GM21526 (cell line): ENCODE data around the gene NINL.
"Not testable (repeated sequence)": the region's sequence is repeated elsewhere in the genome, so short reads cannot be mapped to it uniquely, and the experiment has no call there.

Experiments used
- ATAC-seq: cut with Tn5 transposase; IDR thresholded peaks from one replicate; pipeline ENCODE4 v1.9.1; 2021; ENCODE audit warnings: moderate library complexity; ENCODE audit not compliant: unreplicated experiment, low FRiP score

The NINL gene

DNA sequence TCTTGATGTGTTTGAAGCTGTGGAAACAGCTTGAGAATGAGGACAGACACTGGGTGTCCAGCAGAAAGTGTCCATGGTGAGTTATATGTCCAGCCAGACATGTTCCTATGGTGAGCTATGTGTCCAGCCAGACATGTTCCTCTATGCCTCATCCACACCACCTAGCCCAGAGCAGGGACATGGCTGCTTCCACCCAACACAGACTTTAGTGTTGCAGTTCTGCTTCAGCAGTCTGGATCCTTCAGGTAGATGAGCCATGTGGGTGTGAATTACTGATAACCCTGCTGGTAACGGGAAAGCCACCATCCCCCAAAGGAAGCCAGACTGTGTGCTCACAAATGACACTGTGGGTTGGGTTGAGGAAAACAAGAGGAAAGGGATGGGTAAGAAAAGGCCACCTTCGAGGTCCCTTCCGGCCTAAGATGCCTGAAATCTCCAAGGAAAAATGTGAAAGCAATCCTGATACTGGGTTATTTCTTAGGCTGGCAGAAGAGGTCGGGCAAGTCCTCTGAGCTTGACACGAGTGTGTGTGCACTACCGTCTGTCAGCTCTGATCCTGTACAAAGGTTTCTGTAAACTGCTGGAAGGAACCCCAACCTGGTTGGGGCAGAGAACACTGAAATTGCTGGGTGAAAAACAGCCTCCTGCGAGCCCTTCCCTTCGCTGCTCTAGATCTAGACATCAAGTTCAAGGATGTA is 77.8 kb downstream of the NINL start:
- ATAC-seq = no peak

GRCh38 chr20:25504366-25505135 is 80.8 kb downstream of the NINL start:
- no peak for ATAC-seq

DNA sequence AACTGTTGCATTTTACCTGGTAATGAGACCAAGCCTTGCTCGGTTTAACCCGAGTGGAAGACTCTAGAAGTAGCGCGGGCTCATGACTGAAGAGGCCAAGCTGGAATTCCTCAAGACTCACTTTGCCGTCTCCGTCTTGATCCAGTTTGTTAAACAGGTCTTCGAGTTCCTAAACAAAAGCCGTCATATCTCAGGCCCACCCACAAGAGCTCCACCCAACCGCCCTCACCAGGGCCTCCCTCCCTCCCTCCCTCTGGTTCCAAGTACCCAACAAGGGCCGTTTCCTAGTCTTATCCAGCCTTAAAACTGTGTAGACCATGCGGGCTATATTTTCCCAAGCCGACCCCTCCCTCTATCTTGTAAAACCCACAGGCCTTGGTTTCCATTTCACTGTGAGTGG is 81.4 kb downstream of the NINL start:
- ATAC-seq = no peak

DNA sequence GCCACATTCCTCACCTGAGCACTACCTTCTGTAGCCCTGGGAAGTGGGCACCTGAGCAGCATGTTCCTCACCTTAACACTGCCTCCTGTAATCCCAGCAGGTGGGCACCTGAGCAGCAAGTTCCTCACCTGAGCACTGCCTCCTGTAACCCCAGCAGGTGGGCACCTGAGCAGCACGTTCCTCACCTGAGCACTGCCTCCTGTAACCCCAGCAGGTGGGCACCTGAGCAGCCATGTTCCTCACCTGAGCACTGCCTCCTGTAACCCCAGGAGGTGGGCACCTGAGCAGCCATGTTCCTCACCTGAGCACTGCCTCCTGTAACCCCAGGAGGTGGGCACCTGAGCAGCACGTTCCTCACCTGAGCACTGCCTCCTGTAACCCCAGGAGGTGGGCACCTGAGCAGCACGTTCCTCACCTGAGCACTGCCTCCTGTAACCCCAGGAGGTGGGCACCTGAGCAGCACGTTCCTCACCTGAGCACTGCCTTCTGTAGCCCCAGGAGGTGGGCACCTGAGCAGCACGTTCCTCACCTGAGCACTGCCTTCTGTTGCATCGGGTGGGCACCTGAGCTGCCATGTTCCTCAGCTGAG is 82.2 kb downstream of the NINL start:
- not testable (repeated sequence) for ATAC-seq

DNA sequence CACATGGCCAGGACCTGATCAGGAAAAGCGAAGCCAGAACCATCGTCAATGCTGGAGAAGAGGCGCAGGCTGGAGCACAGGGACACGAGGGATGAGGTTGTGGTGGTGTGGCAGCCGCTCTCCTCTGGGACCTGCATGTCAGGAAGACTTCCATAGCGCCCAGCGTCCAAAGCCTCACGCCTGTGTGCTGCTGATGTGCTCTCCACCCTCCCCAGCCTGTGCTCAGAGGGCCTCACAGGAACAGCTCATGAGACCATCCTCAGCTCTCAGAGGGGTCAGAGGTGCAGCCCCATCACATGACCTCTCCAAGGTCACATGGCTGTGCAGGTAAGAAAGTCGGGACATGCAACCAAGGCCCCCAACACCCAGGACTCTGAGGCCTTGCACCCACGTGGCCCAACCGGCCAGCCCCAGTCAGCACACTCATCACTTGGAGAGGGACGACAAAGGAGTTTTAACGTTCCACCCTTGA is 84.4 kb downstream of the NINL start:
- ATAC-seq = no peak

- ATAC-seq = no peak
These were observed 85.4 kb downstream of the NINL start for GRCh38 chr20:25499855-25500434.

DNA sequence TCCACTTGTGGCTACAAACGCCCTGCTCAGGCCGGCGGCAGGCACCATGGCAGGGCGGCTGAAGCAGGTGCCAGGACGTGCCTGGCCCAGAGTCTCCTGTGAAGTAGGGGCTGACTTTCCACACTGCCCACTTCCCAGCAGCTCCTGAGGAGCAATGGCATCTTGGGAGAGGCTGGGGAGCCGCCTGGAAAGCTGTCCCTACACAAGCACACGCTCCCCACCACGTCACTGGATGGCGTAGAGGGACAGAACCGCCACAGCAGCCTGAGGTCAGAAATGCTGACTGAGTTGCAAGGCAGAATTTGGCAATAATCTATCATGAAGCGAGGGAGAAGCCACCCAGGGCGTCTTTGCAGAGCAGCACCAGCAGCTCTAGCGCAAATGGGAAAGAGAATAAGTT is 86.3 kb downstream of the NINL start:
- no peak for ATAC-seq

DNA sequence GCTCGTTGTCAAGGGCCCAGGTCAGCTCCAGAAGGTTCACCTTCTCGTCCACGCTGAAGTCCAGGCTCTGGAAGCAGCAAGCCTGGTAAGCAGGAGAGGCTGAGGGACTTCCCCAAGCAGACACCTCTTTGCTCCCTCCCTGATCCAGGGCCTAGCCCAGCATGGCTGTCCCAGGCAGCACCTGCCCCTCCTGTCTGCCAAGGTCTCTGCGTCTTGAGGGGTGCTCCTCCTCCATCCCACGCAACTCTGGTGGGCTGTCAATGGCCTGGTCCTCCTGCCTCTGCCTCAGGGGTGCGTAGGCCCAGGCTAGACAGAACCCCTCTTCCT is 87.1 kb downstream of the NINL start:
- no peak for ATAC-seq

DNA sequence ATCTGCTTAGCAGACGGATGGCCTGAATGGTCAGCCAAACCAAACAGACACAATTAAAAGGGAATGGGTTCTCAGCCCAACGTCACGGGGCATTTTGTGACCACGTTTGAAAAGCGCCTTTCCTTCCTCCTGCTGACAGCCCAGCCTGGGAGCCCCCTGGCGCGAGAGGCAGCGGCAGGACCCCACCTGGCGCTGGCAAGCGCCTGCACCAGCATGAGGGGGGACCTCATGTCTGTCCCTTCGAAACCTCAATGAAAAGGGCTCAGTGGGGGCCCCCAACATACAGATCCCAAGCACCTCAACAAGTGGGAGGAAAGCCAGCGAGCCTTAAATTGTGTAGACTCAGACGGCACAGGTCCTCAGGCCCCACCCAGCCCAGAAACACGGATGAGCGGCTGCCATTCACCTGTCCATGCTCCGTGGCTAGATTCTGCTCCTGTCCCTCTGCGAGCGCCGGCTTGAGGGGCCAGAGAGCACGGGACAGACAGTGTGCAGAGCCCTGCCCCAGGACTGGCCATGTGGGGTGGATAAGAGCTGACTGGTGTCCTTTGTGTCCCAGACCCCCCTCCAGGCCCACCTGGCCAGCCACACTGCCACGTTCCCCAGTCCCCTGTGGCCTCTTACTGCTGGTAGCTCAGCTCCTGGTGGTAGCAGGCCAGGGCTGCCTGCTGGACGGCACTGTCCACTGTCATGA is 87.6 kb downstream of the NINL start:
- ATAC-seq = no peak

GRCh38 chr20:25496968-25497401 is 88.3 kb downstream of the NINL start:
- no peak for ATAC-seq

GRCh38 chr20:25496165-25496967 is 89.0 kb downstream of the NINL start:
- ATAC-seq = no peak

GRCh38 chr20:25495189-25495824 is 90.0 kb downstream of the NINL start:
- ATAC-seq = no peak

DNA sequence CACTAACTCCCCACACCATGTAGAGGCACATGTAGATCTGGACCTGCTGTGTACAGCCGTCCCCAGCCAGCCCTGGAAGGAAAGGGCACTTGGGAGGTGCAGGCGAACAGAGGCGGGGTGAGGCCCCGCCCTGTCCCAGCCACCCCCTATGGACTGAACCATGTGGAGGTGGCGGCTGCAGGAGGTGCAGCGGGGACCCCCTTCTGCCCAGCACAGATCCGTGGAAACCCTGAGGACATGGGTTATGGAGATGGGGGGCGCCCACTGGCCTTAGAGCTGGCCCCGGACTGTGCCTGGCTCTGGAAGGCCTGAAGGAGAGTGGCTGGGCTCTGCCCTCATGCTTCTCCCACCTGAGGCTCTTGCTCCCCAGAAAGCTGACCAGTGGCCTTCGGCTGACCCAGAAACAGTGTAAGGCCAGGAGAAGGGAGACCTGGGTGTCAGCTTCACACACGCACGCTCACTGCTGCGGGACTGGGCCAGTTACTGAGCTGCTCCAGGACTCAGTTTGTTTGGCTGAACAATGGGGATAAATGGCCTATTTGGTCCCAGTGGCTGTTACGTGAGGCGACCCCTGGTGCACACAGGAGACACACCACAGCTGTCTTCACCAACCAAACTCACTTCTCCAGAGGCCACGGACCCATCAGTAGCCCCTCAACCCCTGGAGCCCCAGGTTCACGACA is 90.7 kb downstream of the NINL start:
- ATAC-seq = no peak

GRCh38 chr20:25493748-25494505 is 91.4 kb downstream of the NINL start:
- ATAC-seq = no peak

GRCh38 chr20:25493137-25493536 is 92.2 kb downstream of the NINL start:
- ATAC-seq = no peak

DNA sequence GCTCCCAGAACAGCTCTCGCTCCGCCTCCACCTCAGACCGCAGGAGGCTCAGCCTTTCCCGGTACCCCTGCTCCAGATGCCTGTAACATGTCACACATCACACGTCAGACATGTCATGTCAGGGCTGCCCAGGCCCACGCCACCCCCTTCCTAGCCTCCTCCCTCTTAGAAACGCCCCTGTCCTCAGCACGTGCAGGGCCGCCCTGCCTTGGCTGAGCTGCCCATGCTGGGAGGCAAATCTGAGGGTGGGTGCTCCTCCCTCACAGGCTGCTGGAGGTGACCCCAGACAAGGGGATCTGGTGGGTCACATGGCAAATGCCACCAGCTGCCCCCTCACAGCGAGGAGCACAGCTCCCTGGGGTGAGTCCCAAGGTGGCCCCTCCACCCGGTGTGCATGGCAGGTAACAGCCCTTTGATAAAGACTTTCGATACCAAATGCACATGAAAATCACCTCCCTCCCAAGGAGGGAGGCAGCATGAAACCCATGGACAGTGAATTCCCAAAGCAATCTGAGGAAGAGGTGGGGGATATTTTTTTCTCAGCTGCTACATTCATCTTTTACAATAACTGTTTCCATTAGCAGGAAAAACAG is 93.8 kb downstream of the NINL start:
- no peak for ATAC-seq

GRCh38 chr20:25490656-25491445 is 94.5 kb downstream of the NINL start:
- ATAC-seq = no peak
